HCT116 (cell line): Measurements from ENCODE around the gene LRIT2. TPM values are rescaled to one million over a fixed set of nuclear protein-coding genes. Genes with fewer than 3 reads are reported as not detected.

Experiments used
- ATAC-seq: fragments of 200-7000 bp; cut with Tn5 transposase; 2 replicates; pipeline ENCODE4 v1.9.1; 2020; ENCODE audit warnings: mild to moderate bottlenecking, moderate library complexity
- BruUV-seq: library from RNA; stranded (reverse); fragments of 400-500 nt; replicated peaks from 2 replicates; lab custom pipeline; 2021; lab: Mats Ljungman, UMichigan
- CTCF ChIA-PET: fragments of 300-600 bp; sonication (Branson Sonifier 250); formaldehyde crosslinking; loops from one replicate; lab custom pipeline; 2021; ENCODE audit warnings: antibody characterized with exemption; lab: Charles Lee
- POLR2A ChIA-PET: fragments of 300-600, 350-600 bp; sonication (Branson Sonifier 250); formaldehyde crosslinking; loops from one replicate; lab custom pipeline; 2021; ENCODE audit warnings: antibody characterized with exemption; lab: Charles Lee
- RAD21 ChIA-PET, 2 experiments: fragments of 300-600 bp; sonication (Branson Sonifier 250); formaldehyde crosslinking; loops; one replicate each; lab custom pipeline; 2023; ENCODE audit warnings: low total read pairs in 2 of 2; ENCODE audit not compliant: uncharacterized antibody in 2 of 2, unreplicated experiment in 2 of 2, low non-redundant PET in 1 of 2; lab: Charles Lee
- DNase-seq: peaks from one replicate; pipeline ENCODE4 v3.0.0-alpha.2; 2010; ENCODE audit warnings: low read depth, low spot score
- H2AFZ ChIP-seq: fragments of 200-600 bp; shearing (Covaris generic), sonication (generic); 2 replicates; pipeline ENCODE4 v1.6.1; 2017; ENCODE audit warnings: low read depth, mixed run types, mixed read lengths, antibody characterized with exemption, low read length; ENCODE audit not compliant: poor library complexity, severe bottlenecking
- H3K27ac ChIP-seq: 2 replicates; pipeline ENCODE4 v1.5.1; 2012; ENCODE audit warnings: low read depth, low read length
- H3K27me3 ChIP-seq: fragments of 200-600 bp; sonication (generic); 2 replicates; pipeline ENCODE4 v1.6.1; 2016; ENCODE audit warnings: mixed run types, low read length, mixed read lengths; ENCODE audit not compliant: insufficient read depth
- H3K36me3 ChIP-seq, 2 experiments: fragments of 200-500 bp in 1 of 2; fragments of 200-600 bp in 1 of 2; sonication (Bioruptor generic) in 1 of 2; sonication (generic) in 1 of 2; 2 replicates each; pipeline versions ENCODE4 v1.5.1 to v1.6.1; 2014 to 2016; ENCODE audit warnings: low read length in 2 of 2, inconsistent platforms in 1 of 2, mixed read lengths in 1 of 2, mixed run types in 1 of 2; ENCODE audit not compliant: insufficient read depth in 2 of 2, control insufficient read depth in 1 of 2
- H3K4me1 ChIP-seq, 2 experiments: fragments of 200-600 bp in 1 of 2; sonication (generic) in 1 of 2; 2 replicates each; pipeline versions ENCODE4 v1.5.1 to v1.6.1; 2012 to 2017; ENCODE audit warnings: low read length in 2 of 2, inconsistent platforms in 1 of 2, mild to moderate bottlenecking in 1 of 2, mixed read lengths in 1 of 2, mixed run types in 1 of 2, moderate library complexity in 1 of 2; ENCODE audit not compliant: insufficient read depth in 2 of 2, control insufficient read depth in 1 of 2
- H3K4me2 ChIP-seq: fragments of 200-600 bp; sonication (generic); 2 replicates; pipeline ENCODE4 v1.6.1; 2017; ENCODE audit warnings: mixed run types, low read length, mixed read lengths
- H3K4me3 ChIP-seq, 2 experiments: fragments of 200-600 bp in 1 of 2; sonication (generic) in 1 of 2; replicated peaks in 1 of 2; 2 replicates each; pipeline ENCODE4 v1.5.1; 2011 to 2016; ENCODE audit warnings: low read length in 2 of 2, control low read depth in 1 of 2, low read depth in 1 of 2, mild to moderate bottlenecking in 1 of 2, mixed read lengths in 1 of 2, mixed run types in 1 of 2
- H3K79me2 ChIP-seq: fragments of 200-600 bp; sonication (generic); 2 replicates; pipeline ENCODE4 v1.6.1; 2017; ENCODE audit warnings: mild to moderate bottlenecking, mixed run types, low read length, moderate library complexity, mixed read lengths; ENCODE audit not compliant: insufficient read depth
- H3K9ac ChIP-seq: fragments of 200-600 bp; sonication (generic); 2 replicates; pipeline ENCODE4 v1.6.1; 2016; ENCODE audit warnings: low read length, mixed read lengths
- H3K9me2 ChIP-seq: fragments of 200-600 bp; sonication (generic), shearing (Covaris generic); 2 replicates; pipeline ENCODE4 v1.6.1; 2017; ENCODE audit warnings: mixed run types, mild to moderate bottlenecking, moderate library complexity; ENCODE audit not compliant: insufficient read depth
- H3K9me3 ChIP-seq, 2 experiments: fragments of 200-500 bp in 1 of 2; fragments of 200-600 bp in 1 of 2; sonication (Bioruptor generic) in 1 of 2; sonication (generic) in 1 of 2; 2 replicates each; pipeline ENCODE4 v1.6.1; 2014 to 2017; ENCODE audit warnings: low read length in 2 of 2, mixed read lengths in 2 of 2, inconsistent platforms in 1 of 2, low read depth in 1 of 2, mild to moderate bottlenecking in 1 of 2, mixed run types in 1 of 2, moderate library complexity in 1 of 2; ENCODE audit not compliant: control insufficient read depth in 1 of 2, insufficient read depth in 1 of 2
- H4K20me1 ChIP-seq: fragments of 200-600 bp; sonication (generic), shearing (Covaris generic); 2 replicates; pipeline ENCODE4 v1.6.1; 2017; ENCODE audit warnings: mixed run types, mild to moderate bottlenecking, moderate library complexity; ENCODE audit not compliant: insufficient read depth
- CBX3 ChIP-seq: IDR thresholded peaks from 2 replicates; pipeline ENCODE4 v1.6.1; 2012; ENCODE audit warnings: low read depth
- EGR1 ChIP-seq: IDR thresholded peaks from 2 replicates; pipeline ENCODE4 v1.6.1; 2012; ENCODE audit warnings: low read depth
- JUND ChIP-seq: IDR thresholded peaks from 2 replicates; pipeline ENCODE4 v1.6.1; 2012
- POLR2AphosphoS5 ChIP-seq: IDR thresholded peaks from 2 replicates; pipeline ENCODE4 v1.6.1; 2011; ENCODE audit warnings: mild to moderate bottlenecking, low read depth, low read length, moderate library complexity
- RAD21 ChIP-seq: IDR thresholded peaks from 2 replicates; pipeline ENCODE4 v1.6.1; 2012; ENCODE audit warnings: low read depth, mild to moderate bottlenecking
- SIN3A ChIP-seq: IDR thresholded peaks from 2 replicates; pipeline ENCODE4 v1.6.1; 2012; ENCODE audit warnings: low read depth
- SP1 ChIP-seq: IDR thresholded peaks from 2 replicates; pipeline ENCODE4 v1.6.1; 2012; ENCODE audit warnings: low read depth
- SRF ChIP-seq: IDR thresholded peaks from 2 replicates; pipeline ENCODE4 v1.6.1; 2012; ENCODE audit warnings: low read depth
- TCF7L2 ChIP-seq: IDR thresholded peaks from 2 replicates; pipeline ENCODE4 v1.7.0; 2011; ENCODE audit warnings: borderline replicate concordance, inconsistent platforms; ENCODE audit not compliant: insufficient read depth, insufficient read length; ENCODE audit errors: extremely low read depth
- ZFX ChIP-seq: fragments of 450-650 bp; IDR thresholded peaks from 2 replicates; pipeline ENCODE4 v1.6.1; 2017
- ZNF274 ChIP-seq: fragments of 200-500 bp; sonication (Bioruptor generic); IDR thresholded peaks from 2 replicates; pipeline ENCODE4 v1.6.1; 2014; ENCODE audit warnings: mild to moderate bottlenecking, low read depth, low read length, inconsistent platforms
- intact Hi-C: fragments of 100-400 bp; cut with micrococcal nuclease; formaldehyde crosslinking; loops from 2 replicates; pipeline ENCODE4 v1.10.0; 2022
- total RNA-seq: library from RNA; stranded (reverse); gene quantifications from one replicate; pipeline ENCODE4 v1.2.1, GENCODE V29; 2021; ENCODE audit not compliant: unreplicated experiment
- TF ChIP-seq, protein P1 (sequence below), 3 experiments: fragments of 200-600 bp in 1 of 3; sonication (generic) in 1 of 3; IDR thresholded peaks in 2 of 3; conservative IDR thresholded peaks in 1 of 3; 2 replicates each; pipeline ENCODE4 v1.5.1; 2012 to 2017; ENCODE audit warnings: low read depth in 2 of 3, low read length in 2 of 3, antibody characterized with exemption in 1 of 3, borderline replicate concordance in 1 of 3, control low read depth in 1 of 3, mild to moderate bottlenecking in 1 of 3, mixed read lengths in 1 of 3, mixed run types in 1 of 3, moderate library complexity in 1 of 3; ENCODE audit not compliant: insufficient read depth in 1 of 3
- TF ChIP-seq, protein P2 (sequence below): IDR thresholded peaks from 2 replicates; pipeline ENCODE4 v1.6.1; 2011; ENCODE audit warnings: mild to moderate bottlenecking, low read length, moderate library complexity; ENCODE audit not compliant: insufficient replicate concordance; ENCODE audit errors: extremely low read depth
- TF ChIP-seq, protein P3 (sequence below): IDR thresholded peaks from 2 replicates; pipeline ENCODE4 v1.6.1; 2012
- TF ChIP-seq, protein P4 (sequence below): IDR thresholded peaks from 2 replicates; pipeline ENCODE4 v1.6.1; 2012

LRIT2 gene
- total RNA-seq, 1 experiment from 2014 or later, result not detected

DNA sequence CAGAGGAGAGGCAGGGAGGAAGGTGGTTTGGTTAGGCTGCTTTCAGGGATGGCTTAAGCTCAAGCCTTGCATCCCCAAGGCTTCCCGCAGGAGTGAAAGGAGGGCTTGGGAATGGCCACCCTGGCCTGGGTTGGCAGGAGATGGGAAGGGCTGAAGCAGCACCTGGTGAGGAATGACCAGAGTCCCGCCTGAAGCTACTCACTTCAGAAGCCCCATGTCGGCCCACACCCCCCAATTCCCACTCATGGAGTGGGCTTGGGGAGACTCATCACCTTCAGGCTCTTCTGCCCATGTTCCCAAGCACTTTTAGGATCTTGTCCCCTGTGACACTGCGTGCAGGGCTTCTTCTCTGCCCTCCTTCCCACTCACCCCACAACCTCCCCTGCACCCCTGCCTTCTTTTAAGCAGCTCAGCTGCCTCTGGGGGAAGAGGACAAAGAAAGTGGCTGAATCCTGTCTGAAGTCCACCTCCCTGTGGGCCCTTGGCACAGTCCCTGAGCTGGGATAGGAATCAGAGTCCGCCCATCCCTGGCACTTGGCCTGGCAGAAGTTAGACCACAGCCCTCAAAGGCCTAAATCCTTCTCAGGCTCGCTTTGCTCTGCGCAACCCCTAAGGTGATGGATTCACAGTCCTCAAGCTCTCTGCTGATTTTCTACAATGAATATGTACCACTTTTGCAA, 36.0 kb upstream of the LRIT2 start:
- ATAC-seq (no peak), DNase-seq (no peak)
- Histone ChIP-seq H3K9ac (no peak overlapping the region), H3K4me1 (peaks cover 0 to 16% of the 10 kb centered on the region in 2 experiments; a peak in 2 of 4 replicates), H3K79me2 (no peaks in the 10 kb centered on the region), H3K9me2 (no peaks in the 10 kb centered on the region), H3K27ac (no peak overlapping the region), H3K27me3 (no peaks in the 10 kb centered on the region), H3K9me3 (no peaks in the 10 kb centered on the region), H4K20me1 (no peaks in the 10 kb centered on the region), H3K36me3 (no peaks in the 10 kb centered on the region), H3K4me2 (no peak overlapping the region), H2AFZ (no peak overlapping the region), H3K4me3 (no peak overlapping the region)
- RAD21 ChIA-PET, result no interaction called here
- no TSS peak for BruUV-seq
- TF ChIP-seq RAD21 (no peak), SIN3A (no peak), ZFX (no peak), SP1 (no peak), CBX3 (no peak), POLR2AphosphoS5 (no peak), ZNF274 (no peak), JUND (no peak), EGR1 (no peak), TCF7L2 (no peak), SRF (no peak)
- TF ChIP-seq, protein P1, sequence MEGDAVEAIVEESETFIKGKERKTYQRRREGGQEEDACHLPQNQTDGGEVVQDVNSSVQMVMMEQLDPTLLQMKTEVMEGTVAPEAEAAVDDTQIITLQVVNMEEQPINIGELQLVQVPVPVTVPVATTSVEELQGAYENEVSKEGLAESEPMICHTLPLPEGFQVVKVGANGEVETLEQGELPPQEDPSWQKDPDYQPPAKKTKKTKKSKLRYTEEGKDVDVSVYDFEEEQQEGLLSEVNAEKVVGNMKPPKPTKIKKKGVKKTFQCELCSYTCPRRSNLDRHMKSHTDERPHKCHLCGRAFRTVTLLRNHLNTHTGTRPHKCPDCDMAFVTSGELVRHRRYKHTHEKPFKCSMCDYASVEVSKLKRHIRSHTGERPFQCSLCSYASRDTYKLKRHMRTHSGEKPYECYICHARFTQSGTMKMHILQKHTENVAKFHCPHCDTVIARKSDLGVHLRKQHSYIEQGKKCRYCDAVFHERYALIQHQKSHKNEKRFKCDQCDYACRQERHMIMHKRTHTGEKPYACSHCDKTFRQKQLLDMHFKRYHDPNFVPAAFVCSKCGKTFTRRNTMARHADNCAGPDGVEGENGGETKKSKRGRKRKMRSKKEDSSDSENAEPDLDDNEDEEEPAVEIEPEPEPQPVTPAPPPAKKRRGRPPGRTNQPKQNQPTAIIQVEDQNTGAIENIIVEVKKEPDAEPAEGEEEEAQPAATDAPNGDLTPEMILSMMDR (IDR thresholded peaks at IDR 0.05 in 2 of 3, conservative IDR thresholded peaks at IDR 0.05 in 1 of 3; ENCODE audit: borderline replicate concordance in 1 of 3, insufficient read depth in 1 of 3, low read depth in 2 of 3, low read length in 2 of 3), result no peak
- TF ChIP-seq, protein P2, sequence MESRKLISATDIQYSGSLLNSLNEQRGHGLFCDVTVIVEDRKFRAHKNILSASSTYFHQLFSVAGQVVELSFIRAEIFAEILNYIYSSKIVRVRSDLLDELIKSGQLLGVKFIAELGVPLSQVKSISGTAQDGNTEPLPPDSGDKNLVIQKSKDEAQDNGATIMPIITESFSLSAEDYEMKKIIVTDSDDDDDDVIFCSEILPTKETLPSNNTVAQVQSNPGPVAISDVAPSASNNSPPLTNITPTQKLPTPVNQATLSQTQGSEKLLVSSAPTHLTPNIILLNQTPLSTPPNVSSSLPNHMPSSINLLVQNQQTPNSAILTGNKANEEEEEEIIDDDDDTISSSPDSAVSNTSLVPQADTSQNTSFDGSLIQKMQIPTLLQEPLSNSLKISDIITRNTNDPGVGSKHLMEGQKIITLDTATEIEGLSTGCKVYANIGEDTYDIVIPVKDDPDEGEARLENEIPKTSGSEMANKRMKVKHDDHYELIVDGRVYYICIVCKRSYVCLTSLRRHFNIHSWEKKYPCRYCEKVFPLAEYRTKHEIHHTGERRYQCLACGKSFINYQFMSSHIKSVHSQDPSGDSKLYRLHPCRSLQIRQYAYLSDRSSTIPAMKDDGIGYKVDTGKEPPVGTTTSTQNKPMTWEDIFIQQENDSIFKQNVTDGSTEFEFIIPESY, result no peak
- TF ChIP-seq, protein P3, sequence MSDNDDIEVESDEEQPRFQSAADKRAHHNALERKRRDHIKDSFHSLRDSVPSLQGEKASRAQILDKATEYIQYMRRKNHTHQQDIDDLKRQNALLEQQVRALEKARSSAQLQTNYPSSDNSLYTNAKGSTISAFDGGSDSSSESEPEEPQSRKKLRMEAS, result no peak
- TF ChIP-seq, protein P4, sequence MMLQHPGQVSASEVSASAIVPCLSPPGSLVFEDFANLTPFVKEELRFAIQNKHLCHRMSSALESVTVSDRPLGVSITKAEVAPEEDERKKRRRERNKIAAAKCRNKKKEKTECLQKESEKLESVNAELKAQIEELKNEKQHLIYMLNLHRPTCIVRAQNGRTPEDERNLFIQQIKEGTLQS, result no peak
- intact Hi-C loops, result loop anchor here (10.0 kb wide), 2 partner anchors 173 to 453 kb away; no protein-coding TSS in a partner anchor
- POLR2A ChIA-PET, result no interaction called here
- CTCF ChIA-PET, result interaction anchor here (10.1 kb wide), 1 partner anchor 276 kb away, joined by 268 read pairs; no protein-coding TSS in a partner anchor
